HepG2 (cell line): Measurements from ENCODE around the gene PLOD2. TPM values are rescaled to one million over a fixed set of nuclear protein-coding genes. Genes with fewer than 3 reads are reported as not detected.
A peak's percentile ranks its signal among the peaks of the same experiment; 100 is the strongest.

Experiments
- ATAC-seq: fragments of 200-7000 bp; cut with Tn5 transposase; 3 replicates; pipeline ENCODE4 v1.9.1; 2020; ENCODE audit warnings: mild to moderate bottlenecking, moderate library complexity
- BruUV-seq: library from RNA; stranded (reverse); fragments of 400-500 nt; replicated peaks from 2 replicates; lab custom pipeline; 2021; lab: Mats Ljungman, UMichigan
- CTCF ChIA-PET: fragments of 300-600 bp; formaldehyde crosslinking; extraction: SDS; loops from one replicate; lab custom pipeline; 2021; ENCODE audit warnings: low total read pairs, inconsistent platforms, low intra/inter-chr PET ratio; lab: Yijun Ruan, JAX
- POLR2A ChIA-PET: fragments of 350-600 bp; sonication (Branson Sonifier 250); formaldehyde crosslinking; loops from one replicate; lab custom pipeline; 2020; ENCODE audit warnings: antibody characterized with exemption, inconsistent platforms; lab: Yijun Ruan, JAX
- DNase-seq: peaks from one replicate; pipeline ENCODE4 v3.0.0-alpha.2; 2015; ENCODE audit warnings: low spot score
- FAIRE-seq: peaks from 3 replicates; lab custom pipeline; 2011; peaks lifted over from hg19 to GRCh38; lab: Jason Lieb, UNC
- H2AFZ ChIP-seq: one replicate; pipeline ENCODE4 v1.6.1; 2011; ENCODE audit warnings: low read length, inconsistent platforms
- H3K27ac ChIP-seq: fragments of 300-600 bp; 3 replicates; pipeline ENCODE4 v1.8.0; 2011; ENCODE audit warnings: mixed run types, mild to moderate bottlenecking, mixed read lengths, low read length, inconsistent platforms; ENCODE audit not compliant: insufficient read depth; ENCODE audit errors: extremely low read length
- H3K27me3 ChIP-seq, 2 experiments: fragments of 200-600 bp in 1 of 2; 2 replicates in 1 of 2; 3 replicates in 1 of 2; pipeline versions ENCODE4 v1.6.0 to v1.8.0; 2011; ENCODE audit warnings: low read length in 2 of 2, mild to moderate bottlenecking in 2 of 2, moderate library complexity in 2 of 2, inconsistent platforms in 1 of 2; ENCODE audit not compliant: insufficient read depth in 2 of 2, control insufficient read depth in 1 of 2
- H3K36me3 ChIP-seq, 2 experiments: fragments of 200-600 bp in 1 of 2; replicated peaks in 1 of 2; 2 replicates in 1 of 2; 3 replicates in 1 of 2; pipeline versions ENCODE4 v1.5.1 to v1.8.0; 2011; ENCODE audit warnings: low read length in 2 of 2, inconsistent platforms in 1 of 2; ENCODE audit not compliant: insufficient read depth in 2 of 2, control insufficient read depth in 1 of 2
- H3K4me1 ChIP-seq: 2 replicates; pipeline ENCODE4 v1.5.1; 2012; ENCODE audit warnings: low read length, inconsistent platforms; ENCODE audit not compliant: insufficient read depth
- H3K4me2 ChIP-seq: 2 replicates; pipeline ENCODE4 v1.6.0; 2011; ENCODE audit warnings: low read depth, low read length, inconsistent platforms
- H3K4me3 ChIP-seq, 3 experiments: fragments of 200-600 bp in 1 of 3; sonication (generic), shearing (Covaris generic) in 1 of 3; replicated peaks in 1 of 3; 2 replicates each; pipeline ENCODE4 v1.5.1; 2011 to 2016; ENCODE audit warnings: low read length in 3 of 3, inconsistent platforms in 2 of 3, low read depth in 2 of 3, mild to moderate bottlenecking in 2 of 3, control low read depth in 1 of 3, mixed read lengths in 1 of 3; ENCODE audit not compliant: insufficient read depth in 1 of 3
- H3K79me2 ChIP-seq: one replicate; pipeline ENCODE4 v1.6.1; 2011; ENCODE audit warnings: low read length, inconsistent platforms; ENCODE audit not compliant: insufficient read depth
- H3K9ac ChIP-seq: 2 replicates; pipeline ENCODE4 v1.6.0; 2011; ENCODE audit warnings: mild to moderate bottlenecking, low read depth, low read length, inconsistent platforms; ENCODE audit not compliant: insufficient read depth
- H3K9me3 ChIP-seq: 2 replicates; pipeline ENCODE4 v1.5.1; 2012; ENCODE audit warnings: mild to moderate bottlenecking, low read length
- H4K20me1 ChIP-seq: 2 replicates; pipeline ENCODE4 v1.6.0; 2011; ENCODE audit warnings: inconsistent platforms, mild to moderate bottlenecking, low read length, moderate library complexity; ENCODE audit not compliant: insufficient read depth
- ARID5B ChIP-seq: IDR thresholded peaks from 2 replicates; pipeline ENCODE4 v1.4.0; 2020; ENCODE audit warnings: mild to moderate bottlenecking, missing genetic modification reagents
- ATF7 ChIP-seq, 2 experiments: fragments of 450-650 bp in 1 of 2; sonication (generic) in 1 of 2; formaldehyde crosslinking in 1 of 2; IDR thresholded peaks; 2 replicates each; pipeline versions ENCODE4 v1.4.0 to v1.6.1; 2016 to 2020; ENCODE audit warnings: antibody characterized with exemption in 1 of 2, mild to moderate bottlenecking in 1 of 2, missing genetic modification reagents in 1 of 2
- BCL6 ChIP-seq: IDR thresholded peaks from 2 replicates; pipeline ENCODE4 v1.6.1; 2016; ENCODE audit warnings: missing genetic modification reagents, missing compliant biosample characterization
- GATAD2A ChIP-seq: IDR thresholded peaks from 2 replicates; pipeline ENCODE4 v1.6.1; 2016
- RBM22 ChIP-seq: fragments of 200-400 bp; formaldehyde crosslinking; optimal IDR thresholded peaks from 2 replicates; pipeline ENCODE3; 2017; ENCODE audit warnings: mild to moderate bottlenecking, low read length, moderate library complexity
- SIN3B ChIP-seq: fragments of 150-350 bp; IDR thresholded peaks from 2 replicates; pipeline ENCODE4 v1.6.1; 2014; ENCODE audit warnings: low read length
- TBP ChIP-seq: sonication (generic); formaldehyde crosslinking; IDR thresholded peaks from 2 replicates; pipeline ENCODE4 v1.5.0; 2020; ENCODE audit warnings: missing genetic modification reagents
- ZBTB20 ChIP-seq: sonication (generic); formaldehyde crosslinking; IDR thresholded peaks from 2 replicates; pipeline ENCODE4 v1.8.1; 2023; ENCODE audit warnings: missing genetic modification reagents, low read depth, mild to moderate bottlenecking, borderline replicate concordance
- ZNF331 ChIP-seq: sonication (generic); formaldehyde crosslinking; IDR thresholded peaks from 2 replicates; pipeline ENCODE4 v1.4.0; 2020; ENCODE audit warnings: missing genetic modification reagents
- WGBS: methylation state at CpG from one replicate; pipeline ENCODE4 v1.1.6; 2017; ENCODE audit warnings: low lambda C conversion rate; 5-methylcytosine and 5-hydroxymethylcytosine counted together
- in situ Hi-C: cut with HindIII; loops from 2 replicates; pipeline ENCODE4 v1.10.0; 2017; ENCODE audit warnings: low pct_unique_long_range_greater_than_20kb; ENCODE audit not compliant: extremely low pct_ligation_motif_present
- intact Hi-C: fragments of 100-400 bp; cut with micrococcal nuclease; formaldehyde crosslinking; loops from one replicate; pipeline ENCODE4 v1.10.0; 2022; ENCODE audit not compliant: unreplicated experiment
- polyA plus RNA-seq, 8 experiments: library from polyadenylated mRNA; depleted of rRNA in 3 of 8; stranded (reverse) in 7 of 8; unstranded in 1 of 8; fragments of >200 nt; fragmentation: Illumina TruSeq in 4 of 8; extraction: Trizol in 4 of 8; gene quantifications; 2 replicates each; pipeline versions ENCODE4 v1.2.1 to v1.2.3, GENCODE V29; 2011 to 2016; ENCODE audit warnings: low read depth in 4 of 8, missing spikeins in 1 of 8, mixed read lengths in 1 of 8; ENCODE audit not compliant: insufficient read depth in 1 of 8
- total RNA-seq, 5 experiments: library from RNA; depleted of rRNA; stranded (reverse); fragments of >200 nt; fragmentation: Illumina TruSeq; extraction: Trizol; gene quantifications; 2 replicates each; pipeline ENCODE4 v1.2.3, GENCODE V29; 2016; ENCODE audit warnings: low read depth in 1 of 5

PLOD2 gene
- total and polyA plus RNA-seq, 2 of the 13 experiments (the other 11 are each of a cell fraction or from before 2014, with no cell fraction given), result 107 to 161 TPM

- no peak for TF ChIP-seq SIN3B
These were observed 61.7 kb downstream of the PLOD2 start (continued) for GRCh38 chr3:146099316-146099715.

GRCh38 chr3:146093896-146094295, 67.1 kb downstream of the PLOD2 start:
- H3K9me3 ChIP-seq, result no peaks in the 10 kb centered on the region
- WGBS, result 97% methylated on average over 2 of the region's 2 CpGs
- DNase-seq (no peak), FAIRE-seq (no peak), ATAC-seq (peak; percentile 49; the same call in 1 of the 3 replicates)
- no peak overlapping the region for H3K9ac ChIP-seq
- H3K79me2 ChIP-seq, result peaks cover 19% of the 10 kb centered on the region
- H4K20me1 ChIP-seq, result peaks cover 30% of the 10 kb centered on the region
- H3K4me3 ChIP-seq, result no peak overlapping the region
- no peaks in the 10 kb centered on the region for H3K27me3 ChIP-seq
- CTCF ChIA-PET, result no interaction called here
- no peak overlapping the region for H2AFZ ChIP-seq
- no peak overlapping the region for H3K4me2 ChIP-seq
- BruUV-seq, result TSS peak; percentile 13
- peaks cover 36% of the 10 kb centered on the region for H3K4me1 ChIP-seq
- H3K27ac ChIP-seq, result no peak overlapping the region
- in situ Hi-C loops, result no loop called here
- TF ChIP-seq ATF7 (IDR thresholded peaks at IDR 0.05), result peak; percentile 63
- TF ChIP-seq ATF7 (CRISPR knock-in tag; IDR thresholded peaks at IDR 0.05), result no peak
- TF ChIP-seq ZNF331 (CRISPR knock-in tag), result no peak
- peak; percentile 46 for TF ChIP-seq RBM22
- POLR2A ChIA-PET, result no interaction called here
- peaks cover 2 to 16% of the 10 kb centered on the region in 2 experiments; a peak in 3 of 5 replicates for H3K36me3 ChIP-seq
- intact Hi-C loops, result no loop called here

- CTCF ChIA-PET, result no interaction called here
- intact Hi-C loops, result no loop called here
- TF ChIP-seq TBP (CRISPR knock-in tag), result no peak
- peak; percentile 31; the same call in 1 of the 2 replicates for TF ChIP-seq GATAD2A (CRISPR knock-in tag)
- TF ChIP-seq BCL6 (CRISPR knock-in tag), result peak; percentile 27; the same call in 1 of the 2 replicates
- 0 out of 2 replicates have a peak, but pooled peaks have one; percentile 9 for TF ChIP-seq ARID5B (CRISPR knock-in tag)
- no peak for TF ChIP-seq ZBTB20 (CRISPR knock-in tag)
- TF ChIP-seq, all 625 proteins: peak for 3
- Histone ChIP-seq H3K4me3 (no peak overlapping the region), H3K27ac (no peak overlapping the region), H4K20me1 (peaks cover 30% of the 10 kb centered on the region), H3K9ac (no peak overlapping the region), H2AFZ (no peak overlapping the region), H3K4me2 (no peak overlapping the region), H3K79me2 (peaks cover 17% of the 10 kb centered on the region), H3K36me3 (peaks cover 0 to 23% of the 10 kb centered on the region in 2 experiments; a peak in 3 of 5 replicates), H3K4me1 (peaks cover 36% of the 10 kb centered on the region), H3K9me3 (no peaks in the 10 kb centered on the region), H3K27me3 (no peaks in the 10 kb centered on the region)
- FAIRE-seq (no peak), ATAC-seq (peak; percentile 56), DNase-seq (peak; percentile 3)
- WGBS, result 29% methylated on average over 1 of the region's 1 CpG
- POLR2A ChIA-PET, result interaction anchor here (2.8 kb wide), 1 partner anchor 68 kb away, joined by 17 read pairs; the partner anchor contains the start of gene PLOD2
- no TSS peak for BruUV-seq
- in situ Hi-C loops, result no loop called here
These were observed 68.8 kb downstream of the PLOD2 start for GRCh38 chr3:146092230-146092629.
